Suprapubic skin (tissue), 4 donors: Measurements from ENCODE around the gene GAS2L3. TPM values are rescaled to one million over a fixed set of nuclear protein-coding genes. Genes with fewer than 3 reads are reported as not detected.

Source experiments
- DNase-seq, 2 donors: peaks; one replicate each; pipeline ENCODE4 v3.0.0-alpha.2; 2019; ENCODE audit warnings: low spot score in 2 of 2
- H3K27ac ChIP-seq: fragments of 200-600 bp; sonication (generic); one replicate; pipeline ENCODE4 v1.5.1; 2019
- H3K27me3 ChIP-seq: fragments of 200-600 bp; sonication (generic); one replicate; pipeline ENCODE4 v1.5.1; 2019
- H3K36me3 ChIP-seq: fragments of 200-600 bp; sonication (generic); one replicate; pipeline ENCODE4 v1.5.1; 2019
- H3K4me1 ChIP-seq: fragments of 200-600 bp; sonication (generic); one replicate; pipeline ENCODE4 v1.5.1; 2019
- H3K4me3 ChIP-seq: fragments of 200-600 bp; sonication (generic); one replicate; pipeline ENCODE4 v1.5.1; 2019; ENCODE audit warnings: mild to moderate bottlenecking
- H3K9me3 ChIP-seq: fragments of 200-600 bp; sonication (generic); one replicate; pipeline ENCODE4 v1.5.1; 2019
- CTCF ChIP-seq, 2 donors: fragments of 200-600 bp in 1 of 2; fragments of 450-650 bp in 1 of 2; sonication (generic) in 1 of 2; IDR thresholded peaks; one replicate each; pipeline ENCODE4 v1.5.1; 2016 to 2019; ENCODE audit warnings: antibody characterized with exemption in 2 of 2, mild to moderate bottlenecking in 1 of 2, moderate library complexity in 1 of 2
- EP300 ChIP-seq: sonication (generic); formaldehyde crosslinking; IDR thresholded peaks from one replicate; pipeline ENCODE4 v1.6.1; 2017; ENCODE audit warnings: antibody characterized with exemption
- POLR2A ChIP-seq, 2 donors: fragments of 450-650 bp; IDR thresholded peaks; one replicate each; pipeline ENCODE4 v1.6.1; 2017; ENCODE audit warnings: antibody characterized with exemption in 2 of 2, mild to moderate bottlenecking in 2 of 2, moderate library complexity in 2 of 2
- POLR2AphosphoS5 ChIP-seq, 3 donors: sonication (generic); formaldehyde crosslinking; IDR thresholded peaks; one replicate each; pipeline ENCODE4 v1.6.1; 2017; ENCODE audit warnings: antibody characterized with exemption in 3 of 3
- WGBS: methylation state at CpG from one replicate; pipeline ENCODE4 v1.1.5; 2018; 5-methylcytosine and 5-hydroxymethylcytosine counted together
- total RNA-seq, 4 donors: library from RNA; depleted of rRNA; stranded (reverse); fragments of >200 nt; gene quantifications; one replicate each; pipeline ENCODE4 v1.1.0, GENCODE V29; 2016

GAS2L3 gene
- total RNA-seq, 4 donors from 2014 or later, result 5.1 to 14.3 (median 5.7) TPM

DNA sequence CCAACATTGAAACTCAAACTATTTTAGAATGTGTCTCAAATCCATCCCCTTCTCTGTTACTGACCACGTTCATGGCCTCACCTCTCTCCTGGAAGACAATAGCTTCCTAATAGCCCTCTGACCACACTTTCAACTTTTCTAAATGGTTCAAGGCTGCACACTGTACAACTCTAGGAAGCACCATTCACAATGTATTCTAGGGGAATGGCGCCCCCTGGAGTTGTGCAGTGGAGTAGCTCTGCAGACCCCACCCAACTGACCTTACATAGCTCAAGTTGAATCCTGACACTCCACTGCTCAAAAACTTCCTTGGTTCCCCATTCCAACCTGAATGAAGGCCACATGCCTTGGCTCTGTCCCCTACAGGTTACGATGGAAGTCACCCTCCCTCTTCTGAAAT, 77.6 kb downstream of the GAS2L3 start:
- no peak for TF ChIP-seq EP300
- no peak for TF ChIP-seq POLR2A (IDR thresholded peaks at IDR 0.05)
- TF ChIP-seq POLR2AphosphoS5 (IDR thresholded peaks at IDR 0.05), result no peak
- no peak for TF ChIP-seq CTCF (IDR thresholded peaks at IDR 0.05)
- H3K4me3 ChIP-seq, result no peak overlapping the region
- no peak for DNase-seq
- no peak overlapping the region for H3K27ac ChIP-seq
- WGBS, result 92% methylated on average over 3 of the region's 3 CpGs
- no peaks in the 10 kb centered on the region for H3K4me1 ChIP-seq
- H3K36me3 ChIP-seq, result no peaks in the 10 kb centered on the region
- no peaks in the 10 kb centered on the region for H3K9me3 ChIP-seq
- no peaks in the 10 kb centered on the region for H3K27me3 ChIP-seq

GRCh38 chr12:100651694-100652093, 78.2 kb downstream of the GAS2L3 start:
- Histone ChIP-seq H3K36me3 (no peaks in the 10 kb centered on the region), H3K4me1 (no peaks in the 10 kb centered on the region), H3K9me3 (no peaks in the 10 kb centered on the region), H3K27ac (no peak overlapping the region), H3K4me3 (no peak overlapping the region), H3K27me3 (no peaks in the 10 kb centered on the region)
- DNase-seq, result no peak
- whole genome bisulfite sequencing, result 86% methylated on average over 4 of the region's 4 CpGs
- TF ChIP-seq EP300, result no peak
- TF ChIP-seq POLR2A (IDR thresholded peaks at IDR 0.05), result no peak
- no peak for TF ChIP-seq CTCF (IDR thresholded peaks at IDR 0.05)
- TF ChIP-seq POLR2AphosphoS5 (IDR thresholded peaks at IDR 0.05), result no peak

GRCh38 chr12:100652488-100652887, 79.0 kb downstream of the GAS2L3 start:
- 79% methylated on average over 3 of the region's 3 CpGs for WGBS

DNA sequence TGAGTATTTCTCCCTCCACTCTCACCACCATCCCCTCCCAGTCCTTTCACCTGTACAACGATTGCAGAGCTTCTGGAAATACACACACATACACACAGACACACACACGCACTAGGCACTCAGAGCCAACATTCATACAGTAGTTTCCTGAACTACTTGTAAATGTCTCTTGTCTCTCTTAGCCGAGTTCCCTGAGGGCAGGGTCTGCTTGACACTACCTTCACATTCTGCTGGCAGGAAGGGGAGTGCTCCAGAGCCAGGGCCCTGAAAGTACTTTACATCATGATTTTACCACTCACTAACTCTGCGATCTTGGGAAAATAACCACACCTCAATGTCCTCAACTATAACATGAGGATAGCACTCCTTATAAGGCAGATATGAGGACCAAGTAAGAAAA, 82.7 kb downstream of the GAS2L3 start:
- Histone ChIP-seq H3K36me3 (no peaks in the 10 kb centered on the region), H3K4me3 (no peak overlapping the region), H3K9me3 (no peaks in the 10 kb centered on the region), H3K27ac (no peak overlapping the region), H3K4me1 (no peaks in the 10 kb centered on the region), H3K27me3 (no peaks in the 10 kb centered on the region)
- DNase-seq, result no peak
- WGBS, result 48% methylated on average over 4 of the region's 4 CpGs
- TF ChIP-seq POLR2A (IDR thresholded peaks at IDR 0.05), result no peak
- no peak for TF ChIP-seq POLR2AphosphoS5 (IDR thresholded peaks at IDR 0.05)
- no peak for TF ChIP-seq EP300
- no peak for TF ChIP-seq CTCF (IDR thresholded peaks at IDR 0.05)

More at GRCh38 chr12:100652488-100652887, 79.0 kb downstream of the GAS2L3 start:
- Histone ChIP-seq H3K9me3 (no peaks in the 10 kb centered on the region), H3K4me1 (no peaks in the 10 kb centered on the region), H3K4me3 (no peak overlapping the region), H3K27me3 (no peaks in the 10 kb centered on the region), H3K36me3 (no peaks in the 10 kb centered on the region), H3K27ac (no peak overlapping the region)
- DNase-seq, result no peak
- TF ChIP-seq EP300 (no peak), POLR2AphosphoS5 (IDR thresholded peaks at IDR 0.05) (no peak), POLR2A (IDR thresholded peaks at IDR 0.05) (no peak)

DNA sequence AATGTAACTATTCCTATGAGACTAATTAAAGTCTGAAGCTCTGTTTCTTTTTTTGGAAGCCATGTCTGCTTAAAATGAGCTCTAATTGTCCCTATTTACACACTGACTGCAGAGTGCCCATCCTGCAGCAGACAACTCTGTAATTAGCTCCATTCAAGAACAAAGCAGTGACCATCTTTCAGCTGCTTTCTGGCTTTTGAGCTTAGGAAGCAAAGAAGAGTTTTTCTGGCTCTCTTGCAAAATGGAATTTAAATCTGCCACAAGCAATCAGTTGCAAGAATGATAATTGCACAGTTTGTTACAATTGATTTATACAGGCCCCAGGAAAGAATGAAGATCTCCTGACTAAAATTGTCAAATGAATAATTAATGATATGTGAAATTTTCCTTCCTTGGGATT, 83.4 kb downstream of the GAS2L3 start:
- Histone ChIP-seq H3K4me3 (no peak overlapping the region), H3K36me3 (no peaks in the 10 kb centered on the region), H3K4me1 (no peaks in the 10 kb centered on the region), H3K9me3 (no peaks in the 10 kb centered on the region), H3K27ac (no peak overlapping the region), H3K27me3 (no peaks in the 10 kb centered on the region)
- TF ChIP-seq EP300 (no peak), CTCF (IDR thresholded peaks at IDR 0.05) (no peak), POLR2AphosphoS5 (IDR thresholded peaks at IDR 0.05) (no peak), POLR2A (IDR thresholded peaks at IDR 0.05) (no peak)
- no peak for DNase-seq

DNA sequence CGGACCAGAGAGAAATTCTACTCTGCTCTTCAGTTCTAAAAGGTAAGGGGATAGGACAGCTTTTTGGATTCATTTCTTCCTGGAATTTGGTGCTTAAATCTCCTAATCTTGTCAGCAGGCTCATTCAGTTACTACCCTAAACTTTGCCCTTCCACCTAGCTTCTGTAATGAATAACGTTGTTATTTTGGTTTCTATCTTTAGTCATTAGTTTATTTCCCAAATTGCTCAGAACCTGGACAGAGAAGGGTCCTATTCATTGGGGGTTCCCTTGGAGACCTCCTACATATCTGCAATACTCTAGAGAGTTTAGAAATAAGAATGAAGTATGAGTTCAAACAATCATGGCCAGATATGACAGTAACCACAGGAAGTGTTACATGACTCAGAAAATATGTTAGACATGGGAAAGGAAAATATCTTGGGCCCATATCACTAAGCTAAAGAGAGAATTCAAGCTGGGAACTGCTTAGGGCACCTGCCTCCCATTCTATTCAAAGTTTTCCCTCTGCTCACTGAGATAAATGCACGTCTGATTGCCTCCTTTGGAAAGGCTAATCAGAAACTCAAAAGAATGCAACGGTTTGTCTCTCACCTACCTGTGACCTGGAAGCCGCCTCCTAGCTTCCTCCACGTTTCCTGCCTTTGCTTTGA, 87.9 kb downstream of the GAS2L3 start:
- H3K9me3 ChIP-seq, result no peaks in the 10 kb centered on the region
- H3K4me3 ChIP-seq, result no peak overlapping the region
- no peaks in the 10 kb centered on the region for H3K4me1 ChIP-seq
- TF ChIP-seq POLR2A (IDR thresholded peaks at IDR 0.05) (no peak), CTCF (IDR thresholded peaks at IDR 0.05) (no peak), EP300 (no peak), POLR2AphosphoS5 (IDR thresholded peaks at IDR 0.05) (no peak)
- H3K27ac ChIP-seq, result no peak overlapping the region
- no peaks in the 10 kb centered on the region for H3K36me3 ChIP-seq
- WGBS, result 51% methylated on average over 6 of the region's 6 CpGs
- no peaks in the 10 kb centered on the region for H3K27me3 ChIP-seq
- DNase-seq, result no peak
